Mesenchymal stem cell (in vitro differentiated cells and primary cell): ENCODE results near the gene PTX3.
A peak's percentile ranks its signal among the peaks of the same experiment; 100 is the strongest.

Experiments used
- DNase-seq: peaks from one replicate; pipeline ENCODE4 v3.0.0-alpha.2; 2013
- H2AFZ ChIP-seq: one replicate; pipeline ENCODE4 v1.6.1; 2013; ENCODE audit warnings: low read depth, mild to moderate bottlenecking, control low read depth, inconsistent platforms, low read length, moderate library complexity
- H2AK5ac ChIP-seq: 2 replicates; pipeline ENCODE4 v1.6.1; 2013; ENCODE audit warnings: low read length, moderate library complexity, mild to moderate bottlenecking, inconsistent platforms; ENCODE audit not compliant: severe bottlenecking
- H2BK120ac ChIP-seq: one replicate; pipeline ENCODE4 v1.6.1; 2013; ENCODE audit warnings: low read depth, mild to moderate bottlenecking, inconsistent platforms, low read length, moderate library complexity
- H2BK12ac ChIP-seq, 2 experiments: one replicate each; pipeline ENCODE4 v1.6.1; 2013; ENCODE audit warnings: inconsistent platforms in 2 of 2, low read length in 2 of 2, mild to moderate bottlenecking in 2 of 2, moderate library complexity in 2 of 2, control low read depth in 1 of 2
- H2BK15ac ChIP-seq: one replicate; pipeline ENCODE4 v1.6.1; 2013; ENCODE audit warnings: mild to moderate bottlenecking, low read depth, inconsistent platforms; ENCODE audit not compliant: poor library complexity, severe bottlenecking
- H2BK5ac ChIP-seq: 2 replicates; pipeline ENCODE4 v1.6.1; 2013; ENCODE audit warnings: low read depth, mild to moderate bottlenecking, low read length, control low read depth, inconsistent platforms; ENCODE audit not compliant: poor library complexity, severe bottlenecking
- H3K14ac ChIP-seq, 2 experiments: one replicate each; pipeline ENCODE4 v1.6.1; 2013; ENCODE audit warnings: inconsistent platforms in 2 of 2, low read length in 2 of 2, control low read depth in 1 of 2, mild to moderate bottlenecking in 1 of 2, moderate library complexity in 1 of 2
- H3K18ac ChIP-seq, 2 experiments: one replicate each; pipeline ENCODE4 v1.6.1; 2013; ENCODE audit warnings: inconsistent platforms in 2 of 2, low read length in 2 of 2, control low read depth in 1 of 2, low read depth in 1 of 2, mild to moderate bottlenecking in 1 of 2
- H3K23ac ChIP-seq, 2 experiments: one replicate each; pipeline ENCODE4 v1.6.1; 2013; ENCODE audit warnings: inconsistent platforms in 2 of 2, low read length in 2 of 2, mild to moderate bottlenecking in 2 of 2, moderate library complexity in 2 of 2, control low read depth in 1 of 2
- H3K27ac ChIP-seq: 2 replicates; pipeline ENCODE4 v1.5.1; 2013; ENCODE audit warnings: mild to moderate bottlenecking, moderate library complexity, low read length, control low read depth, inconsistent platforms; ENCODE audit not compliant: poor library complexity, severe bottlenecking
- H3K27me3 ChIP-seq, 2 experiments: 2 replicates each; pipeline versions ENCODE4 v1.6.1 to v1.7.0; 2013; ENCODE audit warnings: low read length in 2 of 2, mild to moderate bottlenecking in 2 of 2, moderate library complexity in 2 of 2, control low read depth in 1 of 2, inconsistent platforms in 1 of 2; ENCODE audit not compliant: control insufficient read depth in 1 of 2, insufficient read depth in 1 of 2
- H3K36me3 ChIP-seq, 2 experiments: 2 replicates each; pipeline versions ENCODE4 v1.6.1 to v1.7.0; 2013; ENCODE audit warnings: low read length in 2 of 2, control low read depth in 1 of 2, inconsistent platforms in 1 of 2, low read depth in 1 of 2, mild to moderate bottlenecking in 1 of 2; ENCODE audit not compliant: insufficient read depth in 2 of 2, control insufficient read depth in 1 of 2
- H3K4ac ChIP-seq, 2 experiments: one replicate each; pipeline ENCODE4 v1.6.1; 2013; ENCODE audit warnings: inconsistent platforms in 2 of 2, low read length in 2 of 2, mild to moderate bottlenecking in 2 of 2, moderate library complexity in 2 of 2, control low read depth in 1 of 2, low read depth in 1 of 2
- H3K4me1 ChIP-seq: 2 replicates; pipeline ENCODE4 v1.6.1; 2013; ENCODE audit warnings: low read depth, low read length, control low read depth; ENCODE audit not compliant: control insufficient read depth, insufficient read depth
- H3K4me2 ChIP-seq: 2 replicates; pipeline ENCODE4 v1.6.1; 2013; ENCODE audit warnings: low read length, mild to moderate bottlenecking, inconsistent platforms; ENCODE audit not compliant: poor library complexity, severe bottlenecking
- H3K4me3 ChIP-seq, 2 experiments: 2 replicates each; pipeline versions ENCODE4 v1.5.1 to v1.7.0; 2013; ENCODE audit warnings: low read length in 2 of 2, mild to moderate bottlenecking in 2 of 2, control low read depth in 1 of 2, low read depth in 1 of 2; ENCODE audit not compliant: insufficient read depth in 1 of 2
- H3K79me1 ChIP-seq: replicated peaks from 2 replicates; pipeline ENCODE4 v1.6.1; 2013; ENCODE audit warnings: mild to moderate bottlenecking, control low read depth, low read length, inconsistent platforms; ENCODE audit not compliant: poor library complexity, severe bottlenecking
- H3K9ac ChIP-seq: 2 replicates; pipeline ENCODE4 v1.7.0; 2013; ENCODE audit warnings: mild to moderate bottlenecking, low read length, moderate library complexity
- H3K9me3 ChIP-seq: 2 replicates; pipeline ENCODE4 v1.7.0; 2013; ENCODE audit warnings: mild to moderate bottlenecking, low read length; ENCODE audit not compliant: control insufficient read depth
- H4K8ac ChIP-seq: one replicate; pipeline ENCODE4 v1.6.1; 2013; ENCODE audit warnings: inconsistent platforms, mild to moderate bottlenecking, low read length, moderate library complexity
- H4K91ac ChIP-seq: one replicate; pipeline ENCODE4 v1.6.1; 2013; ENCODE audit warnings: mild to moderate bottlenecking, low read length, inconsistent platforms
- WGBS: methylation state at CpG from one replicate; pipeline ENCODE4 v1.1.7; 2013; ENCODE audit warnings: mixed read lengths; 5-methylcytosine and 5-hydroxymethylcytosine counted together

PTX3 gene

DNA sequence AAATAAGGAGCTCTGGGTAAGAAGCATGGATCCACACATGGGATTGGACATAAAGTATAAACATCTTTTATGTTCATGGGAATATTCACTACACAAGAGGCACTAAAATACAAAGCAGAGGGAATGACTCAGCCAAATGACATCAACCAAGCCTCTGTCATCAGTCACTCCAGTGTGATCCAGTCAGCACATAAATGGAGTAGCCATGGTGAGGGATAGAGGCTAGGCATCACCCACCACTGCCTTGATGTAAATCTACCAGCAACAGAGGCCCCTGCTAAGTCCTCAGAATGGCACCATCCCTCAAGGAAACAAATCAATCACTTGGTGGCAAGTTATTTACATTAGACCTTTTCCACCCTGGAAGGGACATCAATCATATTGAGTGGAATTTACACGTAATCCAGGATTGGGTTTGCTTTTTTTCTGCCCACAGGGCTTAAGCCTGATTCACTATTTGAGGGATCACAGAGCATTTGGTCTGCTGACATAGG lies 39.3 kb downstream of the PTX3 start:
- Histone ChIP-seq H3K4me2 (no peak overlapping the region), H3K14ac (no peak overlapping the region), H3K18ac (no peak overlapping the region), H3K4me1 (peaks cover 1% of the 10 kb centered on the region), H4K8ac (no peak overlapping the region), H3K23ac (no peak overlapping the region), H2BK5ac (no peak overlapping the region), H3K27me3 (no peaks in the 10 kb centered on the region), H3K36me3 (no peaks in the 10 kb centered on the region), H2AFZ (no peak overlapping the region), H3K4me3 (no peak overlapping the region), H3K9ac (peak overlapping the region; percentile 5), H3K4ac (no peak overlapping the region), H2BK120ac (no peak overlapping the region), H2BK12ac (no peak overlapping the region), H3K79me1 (peaks cover 17% of the 10 kb centered on the region), H2AK5ac (no peak overlapping the region), H4K91ac (no peak overlapping the region), H3K9me3 (no peaks in the 10 kb centered on the region), H2BK15ac (no peak overlapping the region), H3K27ac (no peak overlapping the region)
- 8% methylated on average over 1 of the region's 1 CpG for WGBS
- DNase-seq = peak; percentile 85

DNA sequence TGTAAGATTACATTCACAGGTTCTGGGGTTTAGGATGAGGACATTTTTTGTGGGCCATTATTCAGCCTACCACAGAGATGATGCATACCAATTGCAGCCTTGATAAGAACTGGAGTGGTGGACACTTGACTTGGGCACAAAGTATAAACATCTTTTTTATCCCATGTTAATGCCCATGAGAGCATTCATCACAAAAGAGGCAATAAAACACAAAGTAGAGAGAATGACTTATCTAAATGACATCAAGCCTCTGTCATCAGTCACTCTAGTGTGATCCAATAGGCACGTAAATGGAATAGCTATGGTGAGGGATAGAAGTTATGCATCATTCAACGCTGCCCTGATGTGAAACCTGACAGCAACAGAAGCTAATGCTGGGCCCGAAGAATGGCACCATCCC lies 40.8 kb downstream of the PTX3 start:
- H3K79me1 ChIP-seq = peaks cover 16% of the 10 kb centered on the region
- no peak overlapping the region for H2BK120ac ChIP-seq
- H3K27ac ChIP-seq = no peak overlapping the region
- H3K4me1 ChIP-seq = peaks cover 1% of the 10 kb centered on the region
- H2BK15ac ChIP-seq = no peak overlapping the region
- no peak overlapping the region for H2BK5ac ChIP-seq
- no peak overlapping the region for H3K9ac ChIP-seq
- peak; percentile 43 for DNase-seq
- H2BK12ac ChIP-seq = no peak overlapping the region
- no peaks in the 10 kb centered on the region for H3K27me3 ChIP-seq
- H4K91ac ChIP-seq = no peak overlapping the region
- H2AFZ ChIP-seq = no peak overlapping the region
- H3K14ac ChIP-seq = no peak overlapping the region
- H4K8ac ChIP-seq = no peak overlapping the region
- WGBS = 66% methylated on average over 3 of the region's 3 CpGs
- H3K23ac ChIP-seq = no peak overlapping the region
- no peak overlapping the region for H3K4me3 ChIP-seq
- peaks cover under 1 to 4% of the 10 kb centered on the region in 2 experiments for H3K36me3 ChIP-seq
- H3K18ac ChIP-seq = no peak overlapping the region
- no peak overlapping the region for H3K4ac ChIP-seq
- H3K9me3 ChIP-seq = peaks cover 5% of the 10 kb centered on the region
- no peak overlapping the region for H2AK5ac ChIP-seq
- H3K4me2 ChIP-seq = no peak overlapping the region

GRCh38 chr3:157479464-157480243 lies 43.0 kb downstream of the PTX3 start:
- H3K14ac ChIP-seq = no peak overlapping the region
- no CpG with 5 or more reads among the region's 1 CpG for WGBS

DNA sequence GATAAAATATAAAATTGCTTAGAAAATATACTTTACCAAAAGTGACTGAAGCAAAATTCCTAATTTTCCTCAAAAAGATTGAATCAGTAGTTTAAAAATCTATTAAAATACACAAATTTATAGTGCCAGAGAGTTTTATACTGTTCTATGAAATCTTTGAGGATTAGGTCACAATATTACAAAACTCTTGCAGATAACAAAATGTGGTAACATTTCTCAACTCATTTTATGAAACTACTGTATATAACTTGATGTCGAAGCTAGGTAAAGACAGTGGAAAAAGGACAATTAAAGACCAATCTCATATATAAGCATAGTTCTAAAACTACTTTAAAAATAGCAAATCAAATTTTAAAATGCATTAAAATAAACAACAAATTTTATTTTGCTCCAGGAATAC lies 50.7 kb downstream of the PTX3 start:
- Histone ChIP-seq H3K23ac (no peak overlapping the region), H2BK5ac (no peak overlapping the region), H3K27me3 (no peaks in the 10 kb centered on the region), H4K91ac (no peak overlapping the region), H3K79me1 (peaks cover 16% of the 10 kb centered on the region), H3K9ac (peak overlapping the region; percentile 72), H3K9me3 (no peaks in the 10 kb centered on the region), H3K14ac (no peak overlapping the region), H3K27ac (no peak overlapping the region), H3K18ac (no peak overlapping the region), H2BK12ac (no peak overlapping the region), H4K8ac (no peak overlapping the region), H2AK5ac (no peak overlapping the region), H2BK120ac (no peak overlapping the region), H2BK15ac (no peak overlapping the region), H3K4me3 (peak overlapping the region in 1 of 2 experiments; percentile 45), H3K36me3 (peaks cover 0 to 8% of the 10 kb centered on the region in 2 experiments), H3K4me2 (no peak overlapping the region), H2AFZ (no peak overlapping the region), H3K4ac (no peak overlapping the region), H3K4me1 (no peaks in the 10 kb centered on the region)
- WGBS = no CpG with 5 or more reads among the region's 1 CpG
- no peak for DNase-seq

More at GRCh38 chr3:157479464-157480243, 43.0 kb downstream of the PTX3 start:
- Histone ChIP-seq H2BK15ac (no peak overlapping the region), H3K9me3 (peaks cover 5% of the 10 kb centered on the region), H3K4me3 (no peak overlapping the region), H2BK5ac (no peak overlapping the region), H4K91ac (no peak overlapping the region), H3K4me1 (peaks cover 1% of the 10 kb centered on the region), H2BK120ac (no peak overlapping the region), H4K8ac (no peak overlapping the region), H2AFZ (no peak overlapping the region), H3K9ac (no peak overlapping the region), H3K27me3 (no peaks in the 10 kb centered on the region), H3K4ac (no peak overlapping the region), H2BK12ac (no peak overlapping the region), H3K27ac (no peak overlapping the region), H3K79me1 (peaks cover 17% of the 10 kb centered on the region), H3K18ac (no peak overlapping the region), H3K4me2 (no peak overlapping the region), H3K23ac (no peak overlapping the region), H2AK5ac (no peak overlapping the region), H3K36me3 (peaks cover 4 to 8% of the 10 kb centered on the region in 2 experiments)
- no peak for DNase-seq
